Measurements from ENCODE around the gene C12orf57. TPM values are rescaled to one million over a fixed set of nuclear protein-coding genes. Genes with fewer than 3 reads are reported as not detected.

The C12orf57 gene
- polyA plus RNA-seq, 4 donors: 124 to 184 (median 147) TPM

DNA sequence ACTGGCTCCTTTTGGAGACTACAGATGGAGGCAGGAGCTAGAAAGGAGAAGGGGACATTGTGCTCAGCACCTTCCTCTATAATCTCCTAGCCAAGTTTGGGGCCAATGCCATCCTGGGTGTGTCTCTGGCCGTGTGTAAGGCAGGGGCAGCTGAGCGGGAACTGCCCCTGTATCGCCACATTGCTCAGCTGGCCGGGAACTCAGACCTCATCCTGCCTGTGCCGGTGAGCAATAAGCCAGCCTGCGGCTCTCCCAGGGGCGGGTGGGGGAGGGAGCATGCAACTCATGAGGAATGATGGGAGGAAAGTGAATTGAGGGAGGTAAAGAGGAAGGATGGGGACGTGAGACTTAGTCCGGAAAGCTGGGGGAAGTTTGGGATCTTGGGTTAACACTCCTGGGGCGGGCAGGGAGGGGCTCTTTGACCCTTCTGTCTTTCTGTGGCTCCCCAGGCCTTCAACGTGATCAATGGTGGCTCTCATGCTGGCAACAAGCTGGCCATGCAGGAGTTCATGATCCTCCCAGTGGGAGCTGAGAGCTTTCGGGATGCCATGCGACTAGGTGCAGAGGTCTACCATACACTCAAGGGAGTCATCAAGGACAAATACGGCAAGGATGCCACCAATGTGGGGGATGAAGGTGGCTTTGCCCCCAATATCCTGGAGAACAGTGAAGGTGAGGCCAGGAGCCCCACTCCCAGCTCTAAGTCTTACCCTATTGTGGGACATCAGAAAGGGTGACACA, 26.2 kb upstream of the C12orf57 start:
- no peak for DNase-seq (ENCODE audit: low read depth in 4 of 4, low spot score in 3 of 4)

DNA sequence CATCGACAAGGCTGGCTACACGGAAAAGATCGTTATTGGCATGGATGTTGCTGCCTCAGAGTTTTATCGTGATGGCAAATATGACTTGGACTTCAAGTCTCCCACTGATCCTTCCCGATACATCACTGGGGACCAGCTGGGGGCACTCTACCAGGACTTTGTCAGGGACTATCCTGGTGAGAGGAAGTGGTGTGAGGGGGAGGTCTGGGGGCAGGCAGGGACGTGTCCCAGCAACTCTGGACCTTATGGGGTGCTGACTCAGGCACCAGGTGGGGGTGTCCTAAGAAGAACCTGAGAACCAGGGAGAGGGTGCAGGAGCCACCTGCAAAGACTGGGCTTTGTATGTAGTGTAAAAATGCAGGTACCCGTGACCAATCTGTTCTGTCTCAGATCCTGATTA, 24.2 kb upstream of the C12orf57 start:
- DNase-seq (ENCODE audit: low read depth in 4 of 4, low spot score in 3 of 4): no peak

- DNase-seq (ENCODE audit: low read depth in 4 of 4, low spot score in 3 of 4): no peak
Measured at GRCh38 chr12:6921539-6921938, 22.3 kb upstream of the C12orf57 start.

- no peak for DNase-seq (ENCODE audit: low read depth in 4 of 4, low spot score in 3 of 4)
Measured at GRCh38 chr12:6921996-6922946, 21.6 kb upstream of the C12orf57 start.

DNA sequence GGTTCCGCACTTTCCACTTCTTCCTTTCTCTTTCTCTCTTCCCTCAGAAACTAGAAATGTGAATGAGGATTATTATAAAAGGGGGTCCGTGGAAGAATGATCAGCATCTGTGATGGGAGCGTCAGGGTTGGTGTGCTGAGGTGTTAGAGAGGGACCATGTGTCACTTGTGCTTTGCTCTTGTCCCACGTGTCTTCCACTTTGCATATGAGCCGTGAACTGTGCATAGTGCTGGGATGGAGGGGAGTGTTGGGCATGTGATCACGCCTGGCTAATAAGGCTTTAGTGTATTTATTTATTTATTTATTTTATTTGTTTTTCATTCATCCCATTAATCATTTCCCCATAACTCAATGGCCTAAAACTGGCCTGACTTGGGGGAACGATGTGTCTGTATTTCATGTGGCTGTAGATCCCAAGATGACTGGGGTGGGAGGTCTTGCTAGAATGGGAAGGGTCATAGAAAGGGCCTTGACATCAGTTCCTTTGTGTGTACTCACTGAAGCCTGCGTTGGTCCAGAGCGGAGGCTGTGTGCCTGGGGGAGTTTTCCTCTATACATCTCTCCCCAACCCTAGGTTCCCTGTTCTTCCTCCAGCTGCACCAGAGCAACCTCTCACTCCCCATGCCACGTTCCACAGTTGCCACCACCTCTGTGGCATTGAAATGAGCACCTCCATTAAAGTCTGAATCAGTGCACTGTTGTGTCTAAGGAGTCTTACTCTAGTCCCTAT, 20.7 kb upstream of the C12orf57 start:
- no peak for DNase-seq (ENCODE audit: low read depth in 4 of 4, low spot score in 3 of 4)

- no peak for DNase-seq (ENCODE audit: low read depth in 4 of 4, low spot score in 3 of 4)
Measured at GRCh38 chr12:6923851-6924250, 20.0 kb upstream of the C12orf57 start.

DNA sequence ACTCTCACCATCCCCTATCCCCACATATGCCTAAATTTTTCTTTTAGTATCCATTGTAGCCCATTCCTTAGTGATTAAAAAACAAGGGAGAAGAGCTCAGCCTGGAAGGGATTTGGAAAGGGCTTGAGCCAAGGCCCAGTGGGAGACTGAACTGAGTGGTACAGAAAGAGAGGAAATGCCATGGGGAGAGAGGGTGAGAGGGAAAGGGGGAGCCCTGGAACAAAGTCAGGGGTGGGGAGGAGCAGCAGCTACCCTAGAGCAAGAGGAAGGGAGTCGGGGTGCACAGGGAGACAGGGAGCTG, 18.6 kb upstream of the C12orf57 start:
- no peak for DNase-seq (ENCODE audit: low read depth in 4 of 4, low spot score in 3 of 4)

GRCh38 chr12:6925540-6926279, 18.1 kb upstream of the C12orf57 start:
- DNase-seq (ENCODE audit: low read depth in 4 of 4, low spot score in 3 of 4): no peak

DNA sequence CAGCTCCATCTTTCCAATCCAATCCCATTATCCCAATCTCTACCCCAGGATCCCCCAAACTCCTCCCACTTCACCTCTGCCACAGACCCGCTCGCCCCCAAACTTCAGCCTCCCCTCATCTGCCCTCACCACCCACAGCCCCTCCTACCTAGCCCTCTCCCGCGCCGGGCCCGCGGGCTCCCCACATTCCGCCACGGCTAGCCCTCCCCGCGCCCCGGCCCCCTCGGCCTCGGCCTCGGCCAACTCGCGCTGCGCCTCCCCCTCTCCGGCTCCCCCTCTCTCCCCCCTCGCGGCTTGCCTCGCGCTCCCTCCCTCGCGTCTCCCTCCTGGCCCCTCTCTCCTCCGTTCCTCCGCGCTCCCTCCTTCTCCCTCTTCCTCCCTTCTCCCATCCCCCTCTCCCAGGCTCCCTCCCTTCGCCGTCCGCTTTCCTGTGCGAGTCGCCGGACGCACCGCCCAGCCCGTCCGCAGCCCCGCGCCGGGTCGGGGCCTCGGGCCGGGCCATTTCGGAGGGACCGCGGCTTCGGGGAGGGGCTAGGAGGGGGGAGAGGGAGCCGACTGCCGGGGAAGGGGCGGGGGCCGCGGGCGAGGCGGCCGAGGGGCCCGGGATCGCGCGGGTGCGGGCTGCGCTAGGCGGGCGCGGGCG, 16.3 kb upstream of the C12orf57 start, which contains the start of gene ATN1:
TSS of gene ATN1 (plus strand) at position 581 of the 643 bp plus-strand sequence. CDS start 6,043 bp downstream, outside the sequence.
- DNase-seq (ENCODE audit: low read depth in 4 of 4, low spot score in 3 of 4): peak in 3 of 4 donors; percentile 78 to 86 (median 84)

- no peak for DNase-seq (ENCODE audit: low read depth in 4 of 4, low spot score in 3 of 4)
Measured at GRCh38 chr12:6928022-6928702, 15.7 kb upstream of the C12orf57 start.

DNA sequence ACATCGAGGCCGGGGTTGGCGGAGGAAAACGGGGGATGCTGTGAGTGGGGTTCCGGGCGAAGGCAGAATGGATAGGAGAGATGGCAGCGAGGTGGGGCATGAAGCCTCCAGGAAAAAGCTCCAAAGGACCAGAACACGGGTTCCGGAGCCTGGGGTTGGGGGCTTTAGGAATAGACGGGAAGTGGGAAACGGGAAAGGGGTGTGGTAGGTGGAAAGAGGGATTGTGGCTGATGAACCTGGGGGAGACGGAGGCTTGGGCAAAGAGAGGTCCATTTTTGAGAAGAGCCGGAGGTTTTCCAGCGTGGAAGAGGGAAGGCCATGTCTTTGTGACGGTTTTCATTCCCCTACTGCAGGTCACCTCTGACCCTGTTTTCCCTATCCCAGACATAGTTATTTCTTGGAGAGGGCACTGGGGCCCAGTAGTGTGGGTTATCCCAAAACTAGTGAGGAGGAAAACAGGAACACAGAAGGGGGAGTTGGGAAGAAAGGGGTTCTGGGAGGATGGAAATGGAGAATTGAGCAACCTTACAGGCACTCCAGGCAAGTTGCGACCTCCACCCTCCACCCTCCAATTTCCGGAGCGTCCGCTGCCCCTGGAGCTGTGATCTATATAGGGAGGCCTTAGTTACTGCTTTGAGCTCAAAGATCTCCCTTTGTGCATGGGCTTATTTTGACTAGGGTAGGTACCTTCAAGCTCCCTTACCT, 15.0 kb upstream of the C12orf57 start:
- no peak for DNase-seq (ENCODE audit: low read depth in 4 of 4, low spot score in 3 of 4)

DNA sequence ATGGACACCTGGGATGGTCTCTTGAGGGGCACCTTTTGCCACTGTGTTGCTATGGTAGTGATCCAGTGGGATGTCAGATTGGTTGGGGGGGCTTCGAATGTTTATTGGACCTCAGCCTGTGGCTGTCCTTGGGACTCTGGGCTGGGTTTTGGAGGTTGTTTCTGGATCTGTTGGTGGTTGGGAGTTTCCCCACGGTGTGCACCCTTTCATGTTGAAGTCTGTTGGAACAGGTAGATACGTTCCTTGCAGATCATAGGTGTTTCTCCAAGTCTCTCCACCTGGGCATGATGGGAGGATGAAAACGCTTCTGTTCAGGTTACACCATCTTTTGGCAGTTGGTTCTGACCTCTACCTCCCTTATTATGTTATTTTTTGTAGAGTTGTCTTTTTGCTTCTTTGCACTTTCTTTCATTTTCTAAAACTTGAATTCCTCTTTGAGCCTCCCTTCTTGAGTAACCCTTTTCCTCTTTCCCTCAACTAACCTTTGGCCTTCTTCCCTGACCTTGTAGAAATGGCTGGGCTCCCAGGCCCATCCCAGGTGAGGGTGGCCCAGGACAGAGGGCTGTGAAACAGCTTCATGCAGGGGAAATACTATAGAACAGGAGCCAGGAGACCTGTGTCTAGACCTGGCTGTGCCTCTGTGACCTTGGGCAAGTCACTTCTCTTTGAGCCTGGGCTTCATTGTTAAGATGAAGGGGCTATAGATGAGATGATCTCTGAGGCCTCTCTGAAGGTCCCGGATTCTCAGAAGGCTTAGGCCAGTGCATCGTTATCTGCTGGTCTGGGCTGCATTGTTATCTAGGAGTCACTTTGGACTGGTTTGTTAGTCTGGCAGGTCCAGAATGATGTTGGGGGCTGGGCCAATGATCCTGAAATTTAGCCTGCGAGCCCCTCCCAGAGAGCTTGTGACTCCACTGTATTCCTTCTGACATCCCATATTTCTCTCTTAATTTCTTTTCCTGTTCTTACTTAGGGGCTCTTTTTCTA, 14.1 kb upstream of the C12orf57 start:
- no peak for DNase-seq (ENCODE audit: low read depth in 4 of 4, low spot score in 3 of 4)

- DNase-seq (ENCODE audit: low read depth in 4 of 4, low spot score in 3 of 4): no peak
Measured at GRCh38 chr12:6932766-6933165, 11.1 kb upstream of the C12orf57 start.

GRCh38 chr12:6934110-6934509, 9.7 kb upstream of the C12orf57 start:
- no peak for DNase-seq (ENCODE audit: low read depth in 4 of 4, low spot score in 3 of 4)

GRCh38 chr12:6935371-6936193, 8.2 kb upstream of the C12orf57 start:
- DNase-seq (ENCODE audit: low read depth in 4 of 4, low spot score in 3 of 4): no peak

DNA sequence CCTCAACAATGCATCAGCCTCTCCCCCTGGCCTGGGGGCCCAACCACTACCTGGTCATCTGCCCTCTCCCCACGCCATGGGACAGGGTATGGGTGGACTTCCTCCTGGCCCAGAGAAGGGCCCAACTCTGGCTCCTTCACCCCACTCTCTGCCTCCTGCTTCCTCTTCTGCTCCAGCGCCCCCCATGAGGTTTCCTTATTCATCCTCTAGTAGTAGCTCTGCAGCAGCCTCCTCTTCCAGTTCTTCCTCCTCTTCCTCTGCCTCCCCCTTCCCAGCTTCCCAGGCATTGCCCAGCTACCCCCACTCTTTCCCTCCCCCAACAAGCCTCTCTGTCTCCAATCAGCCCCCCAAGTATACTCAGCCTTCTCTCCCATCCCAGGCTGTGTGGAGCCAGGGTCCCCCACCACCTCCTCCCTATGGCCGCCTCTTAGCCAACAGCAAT, 7.6 kb upstream of the C12orf57 start:
- no peak for DNase-seq (ENCODE audit: low read depth in 4 of 4, low spot score in 3 of 4)
